ENCODE data around the gene ANKS6.

DNA sequence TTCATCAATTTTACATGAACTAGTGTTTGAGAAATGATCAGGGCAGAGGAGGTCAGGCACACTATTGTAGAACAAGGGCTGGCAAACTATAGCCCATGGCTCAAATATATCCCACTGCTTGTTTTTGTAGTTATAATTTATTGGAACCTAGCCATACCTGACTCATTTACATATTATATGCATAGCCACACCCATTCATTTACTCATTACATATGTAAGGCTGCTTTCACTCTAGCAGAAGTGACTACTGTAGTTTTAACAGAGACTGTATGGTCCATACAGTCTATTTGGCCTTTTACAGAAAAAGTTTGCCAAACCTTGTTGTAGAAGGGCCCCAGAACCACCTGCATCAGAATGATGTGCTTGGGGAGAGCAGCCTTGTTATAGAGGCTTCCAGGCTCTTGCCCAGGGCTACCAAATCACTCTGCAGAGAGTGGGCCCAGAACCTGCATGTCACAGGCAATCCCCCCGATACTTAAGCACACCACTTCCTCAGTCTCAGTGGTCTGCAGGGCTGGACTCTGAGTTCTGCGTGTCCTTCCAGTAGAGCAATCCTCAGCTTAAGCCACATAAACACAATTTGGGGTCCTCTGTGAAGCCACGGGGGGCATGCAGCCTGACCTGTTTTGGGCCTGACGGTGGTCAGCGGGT, 6.7 kb downstream of the ANKS6 start:
- no peak for TF ChIP-seq POLR2AphosphoS5 (IDR thresholded peaks at IDR 0.05; ENCODE audit: low read depth, low read length)
- no peak for TF ChIP-seq SIN3A (IDR thresholded peaks at IDR 0.05; ENCODE audit: borderline replicate concordance, insufficient read depth, low read length)
- TF ChIP-seq TAF1 (IDR thresholded peaks at IDR 0.05; ENCODE audit: borderline replicate concordance, insufficient read depth, low read length), result no peak
